GM12878 (cell line): ENCODE results near the gene TRIM46. TPM values are rescaled to one million over a fixed set of nuclear protein-coding genes. Genes with fewer than 3 reads are reported as not detected.

ENCODE experiments used
- ATAC-seq: fragments of 200-7000 bp; cut with Tn5 transposase; 3 replicates; pipeline ENCODE4 v1.9.1; 2020; ENCODE audit warnings: mild to moderate bottlenecking, moderate library complexity
- BruUV-seq: library from RNA; stranded (reverse); fragments of 400-500 nt; replicated peaks from 2 replicates; lab custom pipeline; 2021; lab: Mats Ljungman, UMichigan
- CTCF ChIA-PET: fragments of 300-600 bp; sonication (Branson Sonifier 250); formaldehyde crosslinking; extraction: SDS; loops from one replicate; lab custom pipeline; 2021; ENCODE audit warnings: inconsistent platforms; lab: Yijun Ruan, JAX
- POLR2A ChIA-PET: fragments of 350-600 bp; formaldehyde crosslinking; extraction: SDS; loops from one replicate; lab custom pipeline; 2021; ENCODE audit warnings: inconsistent platforms; lab: Charles Lee
- RAD21 ChIA-PET: fragments of 300-600 bp; sonication (Branson Sonifier 250); formaldehyde crosslinking; loops from one replicate; lab custom pipeline; 2023; ENCODE audit warnings: antibody characterized with exemption; ENCODE audit not compliant: unreplicated experiment; lab: Charles Lee
- SMC1A ChIA-PET: fragments of 300-600 bp; sonication (Branson Sonifier 250); formaldehyde crosslinking; loops from one replicate; lab custom pipeline; 2023; ENCODE audit not compliant: unreplicated experiment, uncharacterized antibody; lab: Charles Lee
- DNase-seq: peaks from one replicate; pipeline ENCODE4 v3.0.0-alpha.2; 2011; ENCODE audit warnings: low read depth, low spot score
- FAIRE-seq: peaks from 3 replicates; lab custom pipeline; 2011; peaks lifted over from hg19 to GRCh38; lab: Jason Lieb, UNC
- H2AFZ ChIP-seq: 2 replicates; pipeline ENCODE4 v1.6.0; 2011; ENCODE audit warnings: low read depth, low read length, control low read depth; ENCODE audit not compliant: control insufficient read depth
- H3K27ac ChIP-seq: 2 replicates; pipeline ENCODE4 v1.5.1; 2011; ENCODE audit warnings: control low read depth; ENCODE audit not compliant: control insufficient read depth, insufficient read depth
- H3K27me3 ChIP-seq, 2 experiments: replicated peaks in 1 of 2; 2 replicates each; pipeline versions ENCODE4 v1.6.0 to v1.6.1; 2011; ENCODE audit warnings: low read length in 1 of 2; ENCODE audit not compliant: control insufficient read depth in 2 of 2, insufficient read depth in 2 of 2
- H3K36me3 ChIP-seq, 2 experiments: 2 replicates each; pipeline ENCODE4 v1.5.1; 2011; ENCODE audit warnings: low read length in 1 of 2; ENCODE audit not compliant: control insufficient read depth in 2 of 2, insufficient read depth in 2 of 2
- H3K4me1 ChIP-seq: 2 replicates; pipeline ENCODE4 v1.6.1; 2011; ENCODE audit warnings: mild to moderate bottlenecking, low read length, moderate library complexity, mixed read lengths; ENCODE audit not compliant: control insufficient read depth, insufficient read depth
- H3K4me2 ChIP-seq: 2 replicates; pipeline ENCODE4 v1.6.0; 2011; ENCODE audit warnings: control low read depth; ENCODE audit not compliant: control insufficient read depth, insufficient read depth
- H3K4me3 ChIP-seq: fragments of 200-600 bp; sonication (generic); 2 replicates; pipeline ENCODE4 v1.5.1; 2016
- H3K79me2 ChIP-seq: 2 replicates; pipeline ENCODE4 v1.6.0; 2011; ENCODE audit warnings: low read length; ENCODE audit not compliant: control insufficient read depth, insufficient read depth
- H3K9ac ChIP-seq: 2 replicates; pipeline ENCODE4 v1.8.0; 2011; ENCODE audit warnings: low read length, control low read depth, mixed read lengths; ENCODE audit not compliant: control insufficient read depth, insufficient read depth
- H3K9me3 ChIP-seq: replicated peaks from 3 replicates; pipeline ENCODE4 v1.5.1; 2011; ENCODE audit warnings: mild to moderate bottlenecking, low read length; ENCODE audit not compliant: control insufficient read depth, insufficient read depth
- H4K20me1 ChIP-seq: 2 replicates; pipeline ENCODE4 v1.6.0; 2011; ENCODE audit not compliant: control insufficient read depth, insufficient read depth
- BMI1 ChIP-seq: fragments of 450-650 bp; IDR thresholded peaks from 2 replicates; pipeline ENCODE4 v1.6.1; 2016; ENCODE audit warnings: mild to moderate bottlenecking, moderate library complexity, borderline replicate concordance
- IKZF1 ChIP-seq: fragments of 450-650 bp; conservative IDR thresholded peaks from 2 replicates; pipeline ENCODE4 v1.6.1; 2017; ENCODE audit warnings: antibody characterized with exemption, mild to moderate bottlenecking
- MEF2A ChIP-seq: IDR thresholded peaks from 2 replicates; pipeline ENCODE4 v1.6.1; 2011; ENCODE audit warnings: low read depth, mild to moderate bottlenecking, low read length, moderate library complexity; ENCODE audit not compliant: insufficient read depth
- MEF2B ChIP-seq: fragments of 450-650 bp; IDR thresholded peaks from 2 replicates; pipeline ENCODE4 v1.6.1; 2018; ENCODE audit warnings: mild to moderate bottlenecking, moderate library complexity; ENCODE audit not compliant: partially characterized antibody, poor library complexity, severe bottlenecking
- NFXL1 ChIP-seq: fragments of 450-650 bp; IDR thresholded peaks from 2 replicates; pipeline ENCODE4 v1.6.1; 2017; ENCODE audit warnings: antibody characterized with exemption, mild to moderate bottlenecking, borderline replicate concordance
- POLR2A ChIP-seq: IDR thresholded peaks from 2 replicates; pipeline ENCODE4 v1.6.1; 2011; ENCODE audit warnings: low read depth, mild to moderate bottlenecking, low read length
- STAT3 ChIP-seq: IDR thresholded peaks from 2 replicates; pipeline ENCODE4 v1.6.1; 2011; ENCODE audit warnings: low read depth, low read length, improper control_type of control experiment
- TAF1 ChIP-seq: IDR thresholded peaks from 2 replicates; pipeline ENCODE4 v1.6.1; 2011; ENCODE audit warnings: mild to moderate bottlenecking, low read depth, low read length, borderline replicate concordance
- TBL1XR1 ChIP-seq: IDR thresholded peaks from 2 replicates; pipeline ENCODE4 v1.6.1; 2012; ENCODE audit warnings: low read depth, low read length, improper control_type of control experiment
- ZNF207 ChIP-seq: fragments of 450-650 bp; IDR thresholded peaks from 2 replicates; pipeline ENCODE4 v1.6.1; 2014; ENCODE audit warnings: antibody characterized with exemption, mild to moderate bottlenecking, borderline replicate concordance
- WGBS: methylation state at CpG from one replicate; pipeline ENCODE4 v1.1.6; 2016; ENCODE audit warnings: low lambda C conversion rate; ENCODE audit not compliant: insufficient replicate concordance, insufficient coverage; ENCODE audit errors: missing lambda C conversion rate; 5-methylcytosine and 5-hydroxymethylcytosine counted together
- in situ Hi-C: fragments of 300-500 bp; cut with MboI; formaldehyde crosslinking; loops from 9 replicates; pipeline ENCODE4 v1.14.3; 2018; ENCODE audit warnings: mixed read lengths
- intact Hi-C: fragments of 100-400 bp; cut with micrococcal nuclease; formaldehyde crosslinking; loops from one replicate; pipeline ENCODE4 v1.14.2; 2022; ENCODE audit not compliant: unreplicated experiment
- polyA plus RNA-seq, 11 experiments: library from polyadenylated mRNA; depleted of rRNA in 4 of 11; unstranded in 6 of 11; stranded (reverse) in 5 of 11; fragments of >200 nt; fragmentation: Nextera tagmentation in 4 of 11; fragmentation: Illumina TruSeq in 1 of 11; extraction: Ambion mirVana in 4 of 11; extraction: Trizol in 1 of 11; gene quantifications; 1 replicate in 1 of 11; 2 replicates in 10 of 11; pipeline versions ENCODE4 v1.2.1 to v1.2.3, GENCODE V29; 2011 to 2016; ENCODE audit warnings: inconsistent platforms in 2 of 11, missing spikeins in 2 of 11, low read depth in 1 of 11
- total RNA-seq, 4 experiments: library from RNA; depleted of rRNA in 3 of 4; stranded (reverse); fragments of >200 nt in 3 of 4; fragmentation: Illumina TruSeq in 1 of 4; extraction: Trizol in 1 of 4; gene quantifications; 2 replicates each; pipeline versions ENCODE4 v1.2.1 to v1.2.3, GENCODE V29; 2013 to 2021
- TF ChIP-seq, protein P1 (sequence below): fragments of 450-650 bp; IDR thresholded peaks from 2 replicates; pipeline ENCODE4 v1.6.1; 2017; ENCODE audit warnings: borderline replicate concordance
- TF ChIP-seq, protein P2 (sequence below): IDR thresholded peaks from 2 replicates; pipeline ENCODE4 v1.6.1; 2012; ENCODE audit warnings: improper control_type of control experiment, low read depth, low read length; ENCODE audit not compliant: insufficient replicate concordance
- TF ChIP-seq, protein P3 (sequence below): fragments of 150-350 bp; IDR thresholded peaks from 2 replicates; pipeline ENCODE4 v1.6.1; 2014; ENCODE audit warnings: mild to moderate bottlenecking, low read depth, low read length
- TF ChIP-seq, protein P4 (sequence below): IDR thresholded peaks from 2 replicates; pipeline ENCODE4 v1.6.1; 2011; ENCODE audit warnings: mild to moderate bottlenecking, low read depth, low read length, moderate library complexity; ENCODE audit not compliant: insufficient replicate concordance

TRIM46 gene
- total and polyA plus RNA-seq, 10 of the 15 experiments (the other 5 are each of a cell fraction or from before 2014, with no cell fraction given): 0.08 to 3.1 (median 0.97) TPM

DNA sequence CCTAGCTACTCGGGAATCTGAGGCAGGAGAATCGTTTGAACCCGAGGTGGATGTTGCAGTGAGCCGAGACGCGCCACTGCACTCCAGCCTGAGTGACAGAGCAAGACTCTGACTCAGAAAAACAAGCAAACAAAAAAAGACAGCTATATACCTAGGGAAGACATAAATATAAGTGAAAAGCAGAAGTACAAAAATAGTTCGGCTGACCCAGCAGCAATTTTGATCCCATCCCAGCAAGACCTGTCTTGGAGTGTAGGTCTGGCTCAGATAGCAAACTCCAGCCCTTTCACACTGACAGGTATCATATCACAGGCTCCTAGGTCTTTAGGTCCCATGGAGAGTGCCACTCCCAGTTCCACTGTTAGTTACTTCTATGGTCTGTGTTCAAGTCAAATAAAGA is 49.4 kb downstream of the TRIM46 start:
- no peak for DNase-seq
- no peaks in the 10 kb centered on the region for H3K9me3 ChIP-seq
- no peak overlapping the region for H3K9ac ChIP-seq
- CTCF ChIA-PET: interaction anchor here (1.1 to 7.0 kb wide), 7 partner anchors 16 to 138 kb away, joined by 3 to 154 read pairs (median 21); partner anchors contain the start of genes KRTCAP2, MTX1 and THBS3
- ATAC-seq: no peak
- no peaks in the 10 kb centered on the region; a peak in 1 of 4 replicates for H3K36me3 ChIP-seq
- no peaks in the 10 kb centered on the region for H3K27me3 ChIP-seq
- RAD21 ChIA-PET: interaction anchor here (1.6 to 6.5 kb wide), 5 partner anchors 15 to 48 kb away, joined by 3 to 85 read pairs (median 7); partner anchors contain the start of genes MTX1 and THBS3
- peaks cover 39% of the 10 kb centered on the region for H3K4me1 ChIP-seq
- WGBS: 17% methylated on average over 7 of the region's 7 CpGs
- H4K20me1 ChIP-seq: no peaks in the 10 kb centered on the region
- no peak overlapping the region for H3K4me3 ChIP-seq
- intact Hi-C loops (no loop called here), in situ Hi-C loops (no loop called here)
- H2AFZ ChIP-seq: peak overlapping the region; percentile 48; the same call in 1 of the 2 replicates
- FAIRE-seq: no peak
- POLR2A ChIA-PET: interaction anchor here (0.5 to 6.9 kb wide), 4 partner anchors 15 to 635 kb away, joined by 4 to 84 read pairs (median 30); partner anchors contain the start of genes MTX1 and THBS3
- SMC1A ChIA-PET: interaction anchor here (0.8 to 6.7 kb wide), 4 partner anchors 15 to 51 kb away, joined by 3 to 89 read pairs (median 4); partner anchors contain the start of genes KRTCAP2, MTX1 and THBS3
- peak overlapping the region; percentile 59; the same call in 1 of the 2 replicates for H3K4me2 ChIP-seq
- 0 out of 2 replicates have a peak overlapping the region, but pooled peaks have one; percentile 13 for H3K27ac ChIP-seq
- BruUV-seq: no TSS peak
- H3K79me2 ChIP-seq: peaks cover 22% of the 10 kb centered on the region
- TF ChIP-seq, protein P1, sequence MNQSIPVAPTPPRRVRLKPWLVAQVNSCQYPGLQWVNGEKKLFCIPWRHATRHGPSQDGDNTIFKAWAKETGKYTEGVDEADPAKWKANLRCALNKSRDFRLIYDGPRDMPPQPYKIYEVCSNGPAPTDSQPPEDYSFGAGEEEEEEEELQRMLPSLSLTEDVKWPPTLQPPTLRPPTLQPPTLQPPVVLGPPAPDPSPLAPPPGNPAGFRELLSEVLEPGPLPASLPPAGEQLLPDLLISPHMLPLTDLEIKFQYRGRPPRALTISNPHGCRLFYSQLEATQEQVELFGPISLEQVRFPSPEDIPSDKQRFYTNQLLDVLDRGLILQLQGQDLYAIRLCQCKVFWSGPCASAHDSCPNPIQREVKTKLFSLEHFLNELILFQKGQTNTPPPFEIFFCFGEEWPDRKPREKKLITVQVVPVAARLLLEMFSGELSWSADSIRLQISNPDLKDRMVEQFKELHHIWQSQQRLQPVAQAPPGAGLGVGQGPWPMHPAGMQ: no peak
- TF ChIP-seq NFXL1 (no peak), MEF2B (peak; percentile 23), MEF2A (peak; percentile 51; the same call in 1 of the 2 replicates), STAT3 (no peak), TBL1XR1 (no peak), POLR2A (no peak), ZNF207 (no peak), IKZF1 (no peak), BMI1 (no peak), TAF1 (no peak)
- TF ChIP-seq, protein P2, sequence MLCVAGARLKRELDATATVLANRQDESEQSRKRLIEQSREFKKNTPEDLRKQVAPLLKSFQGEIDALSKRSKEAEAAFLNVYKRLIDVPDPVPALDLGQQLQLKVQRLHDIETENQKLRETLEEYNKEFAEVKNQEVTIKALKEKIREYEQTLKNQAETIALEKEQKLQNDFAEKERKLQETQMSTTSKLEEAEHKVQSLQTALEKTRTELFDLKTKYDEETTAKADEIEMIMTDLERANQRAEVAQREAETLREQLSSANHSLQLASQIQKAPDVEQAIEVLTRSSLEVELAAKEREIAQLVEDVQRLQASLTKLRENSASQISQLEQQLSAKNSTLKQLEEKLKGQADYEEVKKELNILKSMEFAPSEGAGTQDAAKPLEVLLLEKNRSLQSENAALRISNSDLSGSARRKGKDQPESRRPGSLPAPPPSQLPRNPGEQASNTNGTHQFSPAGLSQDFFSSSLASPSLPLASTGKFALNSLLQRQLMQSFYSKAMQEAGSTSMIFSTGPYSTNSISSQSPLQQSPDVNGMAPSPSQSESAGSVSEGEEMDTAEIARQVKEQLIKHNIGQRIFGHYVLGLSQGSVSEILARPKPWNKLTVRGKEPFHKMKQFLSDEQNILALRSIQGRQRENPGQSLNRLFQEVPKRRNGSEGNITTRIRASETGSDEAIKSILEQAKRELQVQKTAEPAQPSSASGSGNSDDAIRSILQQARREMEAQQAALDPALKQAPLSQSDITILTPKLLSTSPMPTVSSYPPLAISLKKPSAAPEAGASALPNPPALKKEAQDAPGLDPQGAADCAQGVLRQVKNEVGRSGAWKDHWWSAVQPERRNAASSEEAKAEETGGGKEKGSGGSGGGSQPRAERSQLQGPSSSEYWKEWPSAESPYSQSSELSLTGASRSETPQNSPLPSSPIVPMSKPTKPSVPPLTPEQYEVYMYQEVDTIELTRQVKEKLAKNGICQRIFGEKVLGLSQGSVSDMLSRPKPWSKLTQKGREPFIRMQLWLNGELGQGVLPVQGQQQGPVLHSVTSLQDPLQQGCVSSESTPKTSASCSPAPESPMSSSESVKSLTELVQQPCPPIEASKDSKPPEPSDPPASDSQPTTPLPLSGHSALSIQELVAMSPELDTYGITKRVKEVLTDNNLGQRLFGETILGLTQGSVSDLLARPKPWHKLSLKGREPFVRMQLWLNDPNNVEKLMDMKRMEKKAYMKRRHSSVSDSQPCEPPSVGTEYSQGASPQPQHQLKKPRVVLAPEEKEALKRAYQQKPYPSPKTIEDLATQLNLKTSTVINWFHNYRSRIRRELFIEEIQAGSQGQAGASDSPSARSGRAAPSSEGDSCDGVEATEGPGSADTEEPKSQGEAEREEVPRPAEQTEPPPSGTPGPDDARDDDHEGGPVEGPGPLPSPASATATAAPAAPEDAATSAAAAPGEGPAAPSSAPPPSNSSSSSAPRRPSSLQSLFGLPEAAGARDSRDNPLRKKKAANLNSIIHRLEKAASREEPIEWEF: no peak
- TF ChIP-seq, protein P3, sequence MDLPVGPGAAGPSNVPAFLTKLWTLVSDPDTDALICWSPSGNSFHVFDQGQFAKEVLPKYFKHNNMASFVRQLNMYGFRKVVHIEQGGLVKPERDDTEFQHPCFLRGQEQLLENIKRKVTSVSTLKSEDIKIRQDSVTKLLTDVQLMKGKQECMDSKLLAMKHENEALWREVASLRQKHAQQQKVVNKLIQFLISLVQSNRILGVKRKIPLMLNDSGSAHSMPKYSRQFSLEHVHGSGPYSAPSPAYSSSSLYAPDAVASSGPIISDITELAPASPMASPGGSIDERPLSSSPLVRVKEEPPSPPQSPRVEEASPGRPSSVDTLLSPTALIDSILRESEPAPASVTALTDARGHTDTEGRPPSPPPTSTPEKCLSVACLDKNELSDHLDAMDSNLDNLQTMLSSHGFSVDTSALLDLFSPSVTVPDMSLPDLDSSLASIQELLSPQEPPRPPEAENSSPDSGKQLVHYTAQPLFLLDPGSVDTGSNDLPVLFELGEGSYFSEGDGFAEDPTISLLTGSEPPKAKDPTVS: no peak
- TF ChIP-seq, protein P4, sequence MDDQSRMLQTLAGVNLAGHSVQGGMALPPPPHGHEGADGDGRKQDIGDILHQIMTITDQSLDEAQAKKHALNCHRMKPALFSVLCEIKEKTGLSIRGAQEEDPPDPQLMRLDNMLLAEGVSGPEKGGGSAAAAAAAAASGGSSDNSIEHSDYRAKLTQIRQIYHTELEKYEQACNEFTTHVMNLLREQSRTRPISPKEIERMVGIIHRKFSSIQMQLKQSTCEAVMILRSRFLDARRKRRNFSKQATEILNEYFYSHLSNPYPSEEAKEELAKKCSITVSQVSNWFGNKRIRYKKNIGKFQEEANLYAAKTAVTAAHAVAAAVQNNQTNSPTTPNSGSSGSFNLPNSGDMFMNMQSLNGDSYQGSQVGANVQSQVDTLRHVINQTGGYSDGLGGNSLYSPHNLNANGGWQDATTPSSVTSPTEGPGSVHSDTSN: peak; percentile 65
